GM15510 (cell line): ENCODE results near the gene RAPGEF4.

Experiments
- POLR2A ChIP-seq: IDR thresholded peaks from 3 replicates; pipeline ENCODE4 v1.6.1; 2011; ENCODE audit warnings: borderline replicate concordance; ENCODE audit not compliant: insufficient read length; ENCODE audit errors: extremely low read depth

Gene RAPGEF4

DNA sequence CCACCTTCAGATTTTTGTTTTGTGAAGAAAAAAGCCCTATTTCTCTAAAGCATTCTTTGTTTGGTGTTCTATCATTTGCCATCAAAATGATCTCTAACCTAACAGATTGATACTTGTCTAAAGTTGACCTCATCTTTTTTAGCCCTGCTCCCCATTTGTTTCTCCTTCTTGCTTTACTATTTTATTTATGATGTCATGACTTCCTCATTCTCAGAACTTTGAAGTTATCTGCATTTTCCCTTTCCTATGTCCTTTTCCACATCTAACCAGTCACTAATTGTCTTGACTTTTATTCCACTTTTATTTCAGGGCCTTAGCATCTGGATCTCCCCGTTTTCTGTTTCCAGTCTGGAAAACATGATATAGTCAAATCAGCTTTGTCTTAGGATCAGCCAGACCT lies 8.3 kb downstream of the RAPGEF4 start:
- no peak for TF ChIP-seq POLR2A

DNA sequence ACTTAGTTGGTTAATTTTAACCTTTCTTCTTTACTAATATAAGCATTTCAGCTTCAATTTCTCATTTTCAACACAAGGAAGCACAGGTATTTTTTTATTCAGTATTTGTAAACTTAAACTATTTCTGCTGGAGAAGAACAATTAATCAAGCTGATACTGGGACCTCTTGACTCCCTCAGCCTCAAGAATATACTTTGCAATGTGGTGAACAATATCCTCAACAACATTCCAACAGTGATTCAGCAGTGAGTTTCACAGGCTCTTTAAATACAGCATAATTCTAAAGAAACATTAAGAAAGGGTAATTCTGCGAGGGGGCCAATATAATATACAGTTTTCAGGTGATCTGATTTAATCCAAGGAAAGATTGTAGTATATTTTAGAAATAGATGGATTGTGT lies 10.0 kb downstream of the RAPGEF4 start:
- TF ChIP-seq POLR2A: no peak

DNA sequence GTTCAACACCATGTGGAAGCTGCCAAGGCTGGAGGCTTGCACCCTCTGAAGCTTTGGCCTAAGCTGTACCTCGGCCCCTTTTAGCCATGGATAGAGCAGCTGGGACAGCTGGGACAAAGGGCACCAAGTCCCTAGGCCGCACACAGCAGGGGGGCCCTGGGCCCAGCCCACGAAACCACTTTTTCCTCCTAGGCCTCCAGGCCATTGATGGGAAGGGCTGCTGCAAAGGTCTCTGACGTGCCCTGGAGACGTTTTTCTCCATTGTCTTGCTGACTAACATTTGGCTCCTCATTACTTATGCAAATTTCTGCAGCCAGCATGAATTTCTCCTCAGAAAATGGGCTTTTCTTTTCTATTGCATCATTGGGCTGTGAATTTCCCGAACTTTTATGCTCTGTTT lies 13.7 kb downstream of the RAPGEF4 start:
- TF ChIP-seq POLR2A: no peak

DNA sequence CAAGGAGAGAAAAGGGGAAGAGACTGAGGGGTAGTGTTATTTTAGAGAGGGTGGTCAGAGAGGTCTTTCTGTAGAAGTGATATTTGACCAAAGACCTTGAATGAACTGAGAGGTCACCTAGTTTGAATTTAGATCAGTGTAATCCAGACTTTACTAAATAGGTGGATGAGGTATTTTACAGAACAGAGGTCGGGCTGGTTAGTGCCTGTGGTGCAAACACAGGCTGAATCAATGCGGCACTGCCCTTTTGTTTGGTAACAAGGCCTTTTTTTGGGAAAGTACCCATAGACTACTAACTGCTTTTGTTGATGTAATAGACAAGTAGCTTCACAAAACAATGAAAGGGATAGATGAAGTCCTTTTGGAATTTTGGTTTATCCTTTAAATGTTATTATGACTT lies 15.9 kb downstream of the RAPGEF4 start:
- no peak for TF ChIP-seq POLR2A

DNA sequence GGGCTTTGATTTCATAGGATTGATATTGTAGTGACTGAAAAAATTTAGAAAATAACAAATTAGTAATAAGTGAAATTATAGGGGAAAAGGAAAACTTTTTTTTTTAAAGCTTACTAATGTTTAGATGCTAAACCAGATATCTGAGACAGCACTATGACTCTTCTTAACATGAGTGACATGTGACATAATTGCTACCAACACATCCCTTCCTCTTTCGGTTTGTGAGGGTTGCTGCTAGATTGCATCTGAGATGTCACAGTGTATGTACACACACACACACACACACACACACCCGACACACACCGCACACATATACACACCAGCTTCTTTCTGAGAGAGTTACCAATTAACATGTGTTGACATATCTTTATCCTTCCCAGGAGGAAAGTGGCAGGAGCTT lies 18.0 kb downstream of the RAPGEF4 start:
- no peak for TF ChIP-seq POLR2A

DNA sequence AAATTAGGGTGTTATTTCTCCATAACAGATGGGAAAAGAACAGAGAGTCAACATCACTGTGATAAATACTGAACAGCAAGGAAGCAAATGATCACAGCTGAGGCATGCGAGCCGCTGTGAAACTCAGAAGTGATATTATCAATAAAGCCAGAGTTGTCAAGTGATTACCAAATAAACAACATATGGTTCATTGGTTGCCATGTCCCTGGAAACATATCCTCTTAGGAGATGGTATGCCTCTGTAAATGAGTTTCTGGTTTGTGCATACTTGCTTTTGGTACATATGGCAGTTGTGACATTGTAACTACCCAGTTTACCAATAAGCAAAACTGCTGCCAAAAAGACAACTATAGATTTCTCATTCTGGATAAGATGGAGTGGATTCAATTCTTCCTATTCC lies 23.8 kb downstream of the RAPGEF4 start:
- no peak for TF ChIP-seq POLR2A

DNA sequence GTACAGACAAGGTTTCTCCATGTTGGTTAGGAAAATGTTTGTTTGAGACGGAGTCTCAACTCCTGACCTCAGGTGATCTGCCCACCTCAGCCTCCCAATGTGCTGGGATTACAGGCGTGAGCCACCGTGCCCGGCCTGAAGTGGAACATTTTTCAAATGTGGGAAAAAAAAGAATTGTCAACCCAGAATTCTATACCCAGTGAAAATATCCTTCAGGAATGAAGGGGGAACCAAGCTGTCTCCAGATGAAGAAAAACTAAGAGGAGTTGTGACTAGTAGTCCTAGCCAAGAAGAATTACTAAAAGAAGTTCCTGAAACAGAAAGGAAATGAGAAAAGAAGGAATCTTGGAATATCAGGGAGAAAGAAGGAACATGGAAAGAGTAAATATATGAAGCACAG lies 25.7 kb downstream of the RAPGEF4 start:
- no peak for TF ChIP-seq POLR2A

DNA sequence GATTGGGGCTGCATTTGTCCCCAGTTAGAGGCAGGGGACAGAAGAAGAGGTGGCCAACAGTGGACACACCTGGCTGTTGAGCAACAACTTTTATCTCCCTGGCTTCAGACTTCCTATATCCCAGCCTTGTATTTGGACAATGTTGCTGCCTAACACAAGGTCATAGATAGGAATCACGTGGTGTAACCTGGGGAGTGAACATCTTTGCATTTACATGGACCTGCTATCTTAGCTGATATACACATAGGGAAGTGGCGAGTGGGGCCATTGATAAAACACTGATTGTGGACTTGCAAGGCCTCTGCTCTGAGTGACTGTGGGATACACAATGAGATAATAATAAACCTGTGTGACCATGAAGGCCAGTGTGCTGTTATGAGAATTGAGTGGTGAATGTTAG lies 26.9 kb downstream of the RAPGEF4 start:
- TF ChIP-seq POLR2A: no peak

DNA sequence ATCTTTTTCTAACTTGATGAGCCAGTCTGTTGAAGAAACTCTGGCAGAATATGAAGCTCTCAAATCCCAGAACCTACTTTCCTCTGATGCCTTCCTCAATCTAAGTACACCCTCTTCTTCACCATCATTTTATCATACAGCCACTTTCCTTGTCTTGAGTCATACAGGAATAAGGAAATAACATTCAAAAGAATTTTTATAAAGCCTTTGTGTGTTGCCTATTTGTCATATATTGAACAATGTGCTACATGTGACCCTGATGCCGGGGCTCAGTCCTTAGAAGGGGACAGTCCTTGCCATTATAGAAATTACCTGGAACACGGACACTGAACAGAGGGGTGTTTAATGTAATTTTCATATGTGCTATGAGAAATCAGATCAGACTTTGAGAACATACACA lies 27.4 kb downstream of the RAPGEF4 start:
- no peak for TF ChIP-seq POLR2A

DNA sequence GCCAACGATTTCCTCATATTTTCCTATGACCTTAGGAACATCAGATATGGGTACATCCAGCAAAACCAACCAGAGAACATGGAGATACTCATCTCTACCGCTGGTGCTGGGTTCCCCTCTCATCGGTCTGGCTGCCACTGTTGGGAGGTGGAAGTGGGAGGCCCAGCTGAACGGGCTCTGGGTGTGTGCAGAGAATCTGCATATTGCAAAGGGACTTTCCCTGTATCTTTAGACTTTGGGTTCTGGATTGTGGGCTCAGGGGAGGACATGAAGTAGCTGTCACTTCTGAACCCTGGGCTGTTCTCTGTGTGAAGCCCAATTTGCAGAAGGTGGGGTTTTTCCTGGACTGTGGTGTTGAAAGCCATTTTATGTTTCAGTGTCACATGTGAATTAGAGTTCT lies 30.0 kb downstream of the RAPGEF4 start:
- no peak for TF ChIP-seq POLR2A

DNA sequence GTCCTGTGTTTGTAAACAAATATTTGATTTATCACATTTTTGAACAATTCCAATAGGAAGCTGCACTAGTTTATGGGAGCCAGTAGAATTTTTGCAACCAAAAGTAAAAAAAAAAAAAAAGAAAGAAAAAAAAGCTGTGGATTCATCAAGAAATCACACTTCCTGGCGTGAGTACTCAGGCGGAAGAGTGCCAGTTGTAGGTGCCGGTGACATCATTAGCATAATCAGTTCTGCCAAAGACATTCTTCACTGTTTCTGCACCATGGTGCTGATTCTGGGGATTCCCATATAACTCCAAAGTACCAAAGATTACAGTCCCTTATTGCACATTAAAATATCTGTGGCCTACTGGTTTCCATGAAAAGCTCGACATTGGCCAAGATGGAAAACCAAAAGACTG lies 32.8 kb downstream of the RAPGEF4 start:
- TF ChIP-seq POLR2A: no peak

DNA sequence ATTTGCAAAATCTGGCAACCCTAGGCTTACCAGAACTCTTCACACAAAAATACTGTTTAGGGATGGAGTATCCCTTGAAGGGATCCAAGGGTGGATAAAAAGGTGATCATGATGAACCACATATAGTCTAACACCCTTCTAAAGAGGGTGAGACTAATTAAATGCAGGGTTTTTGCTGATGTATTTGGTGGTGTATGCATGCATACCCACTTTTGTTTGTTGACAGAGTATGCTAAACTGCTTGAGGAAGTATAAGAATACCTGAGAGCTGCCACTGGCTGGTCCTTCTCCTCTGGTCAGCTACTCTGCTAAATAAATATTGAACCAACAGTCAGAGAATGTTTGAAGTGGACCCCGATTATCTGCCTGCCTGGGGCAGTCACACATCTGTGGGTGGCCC lies 34.2 kb downstream of the RAPGEF4 start:
- TF ChIP-seq POLR2A: no peak

DNA sequence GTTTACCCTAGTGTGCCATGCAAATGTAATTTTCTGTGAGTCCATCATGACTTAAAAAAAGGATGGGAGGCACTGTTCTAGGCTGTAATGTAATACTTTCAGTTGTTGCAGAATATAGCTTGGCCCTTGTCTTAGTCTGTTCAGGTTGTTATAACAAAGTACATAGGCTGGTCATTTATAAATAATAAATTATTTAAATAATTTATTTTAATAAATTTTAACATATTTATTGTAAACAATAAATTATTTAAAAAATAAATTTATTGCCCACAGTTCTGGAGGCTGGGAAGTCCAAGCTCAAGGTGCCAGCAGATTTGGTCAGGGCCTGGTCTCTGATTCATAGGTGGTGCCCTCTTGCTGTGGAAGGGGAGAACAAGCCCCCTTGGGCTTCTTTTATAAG lies 35.2 kb downstream of the RAPGEF4 start:
- no peak for TF ChIP-seq POLR2A

DNA sequence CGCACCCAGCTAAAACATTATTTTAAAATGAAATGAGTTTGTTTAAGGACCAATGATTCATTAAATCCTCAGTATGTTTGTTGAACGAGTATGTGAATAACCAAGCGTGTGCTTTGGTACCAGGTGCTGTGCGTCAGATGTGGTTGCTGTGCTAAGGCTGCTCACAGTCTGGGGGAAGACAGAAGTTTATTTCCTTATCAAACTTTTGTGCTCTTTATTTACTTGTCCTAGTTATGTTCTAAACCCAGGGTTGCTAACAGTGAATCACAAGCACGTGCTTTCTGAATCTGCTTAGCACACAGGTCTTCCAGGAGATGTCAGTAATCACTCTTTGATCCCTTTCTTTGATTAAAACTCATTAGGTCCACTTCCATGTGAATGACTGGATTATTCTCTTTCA lies 37.0 kb downstream of the RAPGEF4 start:
- TF ChIP-seq POLR2A: no peak

DNA sequence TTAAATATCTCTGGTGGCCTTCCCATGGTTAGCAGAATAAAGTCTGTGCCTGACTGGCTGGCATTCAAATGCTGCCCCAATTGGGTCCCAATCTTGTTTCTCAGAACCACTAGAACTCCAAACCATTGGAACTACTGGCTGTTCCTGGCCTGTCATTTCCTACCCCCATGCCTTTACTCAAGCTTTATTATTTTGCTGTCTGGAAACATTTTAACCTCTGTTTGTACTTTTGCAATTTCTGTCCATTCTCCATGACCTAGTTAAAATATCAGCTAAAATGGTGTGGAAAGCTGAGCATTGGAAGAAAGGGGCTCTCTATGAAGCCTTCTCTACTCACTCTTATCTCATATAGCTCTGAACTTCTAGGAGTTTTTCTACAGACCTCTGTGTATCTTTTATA lies 38.7 kb downstream of the RAPGEF4 start:
- no peak for TF ChIP-seq POLR2A

DNA sequence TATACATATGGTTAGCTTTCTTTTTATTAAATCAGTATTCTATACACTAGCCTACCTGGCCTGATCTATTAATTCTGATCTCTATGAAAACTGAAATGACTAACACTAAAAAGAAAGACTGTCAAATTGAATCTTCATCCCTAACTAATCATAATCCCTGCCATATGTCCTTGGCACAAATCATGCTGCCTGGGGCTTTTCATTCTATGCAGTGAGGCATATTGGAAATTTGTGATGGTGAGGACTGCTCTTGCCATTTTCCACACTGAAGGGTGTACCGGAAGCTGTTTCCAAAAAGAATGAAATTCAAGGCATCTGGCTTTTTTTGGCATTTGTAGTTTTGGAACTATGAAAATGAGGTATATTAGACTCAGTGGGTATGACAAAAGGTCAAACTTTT lies 39.7 kb downstream of the RAPGEF4 start:
- TF ChIP-seq POLR2A: no peak

DNA sequence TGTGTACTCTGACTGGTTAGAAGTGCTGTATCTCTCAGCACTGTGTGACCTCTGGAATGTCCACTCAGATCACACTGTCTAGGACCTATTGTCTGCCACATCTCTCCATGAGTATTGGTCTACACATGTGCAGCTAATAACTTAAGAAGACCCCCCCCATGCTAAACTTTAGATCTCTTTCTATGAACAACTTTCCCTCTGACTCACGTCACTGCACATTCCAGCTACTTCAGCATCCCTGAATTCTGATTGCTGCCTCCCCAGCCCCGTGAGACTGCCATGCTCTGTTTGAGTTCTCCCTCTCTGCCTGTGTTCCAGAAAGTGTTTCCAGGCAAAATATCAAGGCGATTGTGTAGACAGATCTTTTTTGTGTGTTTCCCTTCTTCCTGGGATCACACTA lies 41.8 kb downstream of the RAPGEF4 start:
- TF ChIP-seq POLR2A: no peak
